VCaP (cell line): Measurements from ENCODE around the gene ACCSL.

Source experiments
- H3K27ac ChIP-seq: fragments of 450-650 bp; 2 replicates; pipeline ENCODE4 v1.5.1; 2017
- CTCF ChIP-seq: fragments of 450-650 bp; conservative IDR thresholded peaks from 2 replicates; pipeline ENCODE4 v1.5.1; 2017; ENCODE audit warnings: mild to moderate bottlenecking, moderate library complexity

The ACCSL gene

GRCh38 chr11:44011797-44012196 lies 36.0 kb upstream of the ACCSL start:
- no peak overlapping the region for H3K27ac ChIP-seq
- TF ChIP-seq CTCF, result no peak

- no peak for TF ChIP-seq CTCF
Observed at GRCh38 chr11:44014968-44015623, 32.7 kb upstream of the ACCSL start.

GRCh38 chr11:44015624-44016007 lies 32.2 kb upstream of the ACCSL start:
- no peak overlapping the region for H3K27ac ChIP-seq
- no peak for TF ChIP-seq CTCF

More at GRCh38 chr11:44014968-44015623, 32.7 kb upstream of the ACCSL start:
- no peak overlapping the region for H3K27ac ChIP-seq

- no peak overlapping the region for H3K27ac ChIP-seq
- TF ChIP-seq CTCF, result no peak
Observed at GRCh38 chr11:44016131-44016530, 31.6 kb upstream of the ACCSL start.

GRCh38 chr11:44016546-44017442 lies 31.0 kb upstream of the ACCSL start:
- peak overlapping the region; percentile 64 for H3K27ac ChIP-seq
- no peak for TF ChIP-seq CTCF

GRCh38 chr11:44017443-44018126 lies 30.2 kb upstream of the ACCSL start:
- TF ChIP-seq CTCF, result no peak
- peak overlapping the region; percentile 64 for H3K27ac ChIP-seq

GRCh38 chr11:44018127-44018521 lies 29.7 kb upstream of the ACCSL start:
- TF ChIP-seq CTCF, result no peak
- peak overlapping the region; percentile 64 for H3K27ac ChIP-seq
